H1 (cell line): Measurements from ENCODE around the gene TAC4. TPM values are rescaled to one million over a fixed set of nuclear protein-coding genes. Genes with fewer than 3 reads are reported as not detected.

ENCODE experiments used
- CTCF ChIA-PET: fragments of 300-600 bp; sonication (Branson Sonifier 250); formaldehyde crosslinking; loops from one replicate; lab custom pipeline; 2021; ENCODE audit not compliant: partially characterized antibody; lab: Charles Lee
- POLR2A ChIA-PET: fragments of 300-600 bp; sonication (Branson Sonifier 250); formaldehyde crosslinking; loops from one replicate; lab custom pipeline; 2021; ENCODE audit warnings: inconsistent platforms; ENCODE audit not compliant: partially characterized antibody; lab: Charles Lee
- DNase-seq, 2 experiments: peaks; one replicate each; pipeline versions ENCODE4 v3.0.0 to v3.0.0-alpha.2; 2010 to 2022; ENCODE audit warnings: low spot score in 2 of 2, low read depth in 1 of 2, mixed read lengths in 1 of 2
- FAIRE-seq: peaks from 2 replicates; lab custom pipeline; 2011; peaks lifted over from hg19 to GRCh38; lab: Jason Lieb, UNC
- H2AFZ ChIP-seq: 2 replicates; pipeline ENCODE4 v1.8.1; 2012; ENCODE audit warnings: low read length, inconsistent platforms
- H2AK5ac ChIP-seq: 2 replicates; pipeline ENCODE4 v1.6.1; 2013; ENCODE audit warnings: low read depth, low read length
- H2BK120ac ChIP-seq: replicated peaks from 2 replicates; pipeline ENCODE3; 2013; ENCODE audit warnings: low read depth, low read length, inconsistent platforms
- H2BK12ac ChIP-seq: 2 replicates; pipeline ENCODE4 v1.6.1; 2013; ENCODE audit warnings: low read depth, low read length
- H2BK15ac ChIP-seq: 2 replicates; pipeline ENCODE4 v1.6.1; 2013; ENCODE audit warnings: low read length
- H2BK20ac ChIP-seq: 2 replicates; pipeline ENCODE4 v1.6.1; 2013; ENCODE audit warnings: low read length
- H2BK5ac ChIP-seq: 2 replicates; pipeline ENCODE4 v1.6.1; 2013; ENCODE audit warnings: low read depth, low read length
- H3K14ac ChIP-seq: 2 replicates; pipeline ENCODE4 v1.6.1; 2013; ENCODE audit warnings: inconsistent platforms; ENCODE audit not compliant: insufficient read length
- H3K18ac ChIP-seq: 2 replicates; pipeline ENCODE4 v1.6.1; 2013; ENCODE audit warnings: low read length; ENCODE audit errors: extremely low read depth
- H3K23ac ChIP-seq: 2 replicates; pipeline ENCODE4 v1.6.1; 2013; ENCODE audit warnings: inconsistent platforms; ENCODE audit not compliant: insufficient read length
- H3K23me2 ChIP-seq: 2 replicates; pipeline ENCODE4 v1.6.1; 2013; ENCODE audit warnings: low read depth, low read length
- H3K27ac ChIP-seq: 2 replicates; pipeline ENCODE4 v1.6.1; 2011; ENCODE audit warnings: low read depth, low read length, inconsistent platforms
- H3K27me3 ChIP-seq, 4 experiments: replicated peaks in 1 of 4; 1 replicate in 1 of 4; 2 replicates in 3 of 4; pipeline versions ENCODE4 v1.6.1 to v1.8.1; 2011 to 2013; ENCODE audit warnings: low read length in 3 of 4, mild to moderate bottlenecking in 3 of 4, inconsistent platforms in 2 of 4, mixed read lengths in 2 of 4, moderate library complexity in 1 of 4; ENCODE audit not compliant: control insufficient read depth in 3 of 4, insufficient read depth in 3 of 4; ENCODE audit errors: extremely low read depth in 1 of 4
- H3K36me3 ChIP-seq, 4 experiments: 2 replicates each; pipeline versions ENCODE4 v1.6.1 to v1.8.1; 2011 to 2013; ENCODE audit warnings: mild to moderate bottlenecking in 4 of 4, low read length in 3 of 4, moderate library complexity in 2 of 4, control low read depth in 1 of 4, inconsistent platforms in 1 of 4; ENCODE audit not compliant: insufficient read depth in 4 of 4, control insufficient read depth in 2 of 4
- H3K4ac ChIP-seq: replicated peaks from 2 replicates; pipeline ENCODE3; 2013; ENCODE audit warnings: low read length, low read depth, mixed read lengths, inconsistent platforms; ENCODE audit not compliant: insufficient read length
- H3K4me1 ChIP-seq, 4 experiments: replicated peaks in 1 of 4; 1 replicate in 1 of 4; 2 replicates in 3 of 4; pipeline versions ENCODE4 v1.6.1 to v1.8.1; 2011 to 2013; ENCODE audit warnings: low read length in 3 of 4, inconsistent platforms in 2 of 4, mixed read lengths in 1 of 4; ENCODE audit not compliant: insufficient read depth in 4 of 4, control insufficient read depth in 3 of 4
- H3K4me2 ChIP-seq, 2 experiments: 2 replicates each; pipeline versions ENCODE4 v1.6.1 to v1.8.1; 2011 to 2013; ENCODE audit warnings: low read depth in 2 of 2, low read length in 2 of 2, control low read depth in 1 of 2, inconsistent platforms in 1 of 2, mild to moderate bottlenecking in 1 of 2; ENCODE audit not compliant: insufficient read depth in 1 of 2
- H3K4me3 ChIP-seq, 4 experiments: fragments of 200-600, 300-600 bp in 1 of 4; sonication (generic), shearing (Covaris generic), sonication (Bioruptor Twin) in 1 of 4; 2 replicates each; pipeline versions ENCODE4 v1.5.1 to v1.8.1; 2011 to 2016; ENCODE audit warnings: low read length in 4 of 4, low read depth in 3 of 4, control low read depth in 2 of 4, inconsistent platforms in 2 of 4, mild to moderate bottlenecking in 2 of 4, mixed read lengths in 1 of 4, moderate library complexity in 1 of 4; ENCODE audit not compliant: insufficient read depth in 2 of 4; ENCODE audit errors: extremely low read depth in 1 of 4
- H3K56ac ChIP-seq: replicated peaks from 2 replicates; pipeline ENCODE3; 2013; ENCODE audit warnings: low read depth, mild to moderate bottlenecking, mixed read lengths, low read length, inconsistent platforms; ENCODE audit not compliant: insufficient read length
- H3K79me1 ChIP-seq: 2 replicates; pipeline ENCODE4 v1.6.1; 2013; ENCODE audit warnings: low read depth, low read length, control low read depth
- H3K79me2 ChIP-seq, 2 experiments: 2 replicates each; pipeline versions ENCODE4 v1.6.1 to v1.8.1; 2012 to 2013; ENCODE audit warnings: low read length in 2 of 2, mild to moderate bottlenecking in 2 of 2, inconsistent platforms in 1 of 2; ENCODE audit not compliant: insufficient read depth in 2 of 2, control insufficient read depth in 1 of 2
- H3K9ac ChIP-seq, 4 experiments: replicated peaks in 1 of 4; 1 replicate in 1 of 4; 2 replicates in 3 of 4; pipeline versions ENCODE4 v1.6.1 to v1.8.1; 2011 to 2013; ENCODE audit warnings: low read depth in 3 of 4, low read length in 3 of 4, control low read depth in 2 of 4, mild to moderate bottlenecking in 2 of 4, moderate library complexity in 2 of 4, inconsistent platforms in 1 of 4; ENCODE audit errors: extremely low read depth in 1 of 4
- H3K9me3 ChIP-seq, 2 experiments: 2 replicates each; pipeline versions ENCODE4 v1.6.1 to v1.8.1; 2012 to 2013; ENCODE audit warnings: mild to moderate bottlenecking in 2 of 2, moderate library complexity in 2 of 2, control low read depth in 1 of 2, inconsistent platforms in 1 of 2, low read depth in 1 of 2, low read length in 1 of 2, mixed read lengths in 1 of 2; ENCODE audit not compliant: insufficient read depth in 2 of 2
- H4K20me1 ChIP-seq, 2 experiments: replicated peaks in 1 of 2; 2 replicates each; pipeline versions ENCODE3 to v1.8.1; 2011 to 2013; ENCODE audit warnings: inconsistent platforms in 2 of 2, low read length in 2 of 2, mild to moderate bottlenecking in 1 of 2; ENCODE audit not compliant: insufficient read depth in 2 of 2, control insufficient read depth in 1 of 2
- H4K5ac ChIP-seq: 2 replicates; pipeline ENCODE4 v1.6.1; 2013; ENCODE audit warnings: low read length, low read depth, mixed read lengths, inconsistent platforms; ENCODE audit not compliant: insufficient read length
- H4K8ac ChIP-seq: 2 replicates; pipeline ENCODE4 v1.8.0; 2013; ENCODE audit warnings: mild to moderate bottlenecking, moderate library complexity, low read length, inconsistent platforms; ENCODE audit not compliant: insufficient read depth; ENCODE audit errors: extremely low read depth
- H4K91ac ChIP-seq: replicated peaks from 2 replicates; pipeline ENCODE3; 2013; ENCODE audit warnings: low read length, mixed read lengths, inconsistent platforms; ENCODE audit not compliant: insufficient read length
- EZH2 ChIP-seq: fragments of 200-600 bp; sonication (generic); IDR thresholded peaks from 2 replicates; pipeline ENCODE4 v1.7.1; 2012; ENCODE audit warnings: low read depth, mild to moderate bottlenecking, moderate library complexity, low read length, inconsistent platforms; ENCODE audit not compliant: severe bottlenecking
- JUND ChIP-seq: IDR thresholded peaks from 2 replicates; pipeline ENCODE4 v1.6.1; 2011; ENCODE audit warnings: mild to moderate bottlenecking, improper control_type of control experiment, low read length
- KDM4A ChIP-seq: IDR thresholded peaks from one replicate; pipeline ENCODE4 v1.7.1; 2012; ENCODE audit warnings: low read depth, mild to moderate bottlenecking, moderate library complexity, low read length, inconsistent platforms; ENCODE audit not compliant: severe bottlenecking
- MAX ChIP-seq: IDR thresholded peaks from 2 replicates; pipeline ENCODE4 v1.6.1; 2012; ENCODE audit warnings: inconsistent platforms
- POLR2AphosphoS5 ChIP-seq: IDR thresholded peaks from 2 replicates; pipeline ENCODE4 v1.6.1; 2011; ENCODE audit warnings: low read depth, low read length
- RAD21 ChIP-seq, 2 experiments: IDR thresholded peaks in 1 of 2; conservative IDR thresholded peaks in 1 of 2; 2 replicates each; pipeline ENCODE4 v1.6.1; 2011; ENCODE audit warnings: low read depth in 2 of 2, low read length in 2 of 2, improper control_type of control experiment in 1 of 2, inconsistent platforms in 1 of 2, mild to moderate bottlenecking in 1 of 2, moderate library complexity in 1 of 2
- RNF2 ChIP-seq: fragments of 200-900, 300-1000 bp; sonication (generic); IDR thresholded peaks from 2 replicates; pipeline ENCODE4 v1.7.1; 2016; ENCODE audit warnings: borderline replicate concordance, low read depth, mild to moderate bottlenecking, antibody characterized with exemption, low read length; ENCODE audit not compliant: poor library complexity, severe bottlenecking; ENCODE audit errors: missing control alignments
- TAF7 ChIP-seq: optimal IDR thresholded peaks from 2 replicates; pipeline ENCODE3; 2011; ENCODE audit warnings: low read depth, mild to moderate bottlenecking, inconsistent platforms, low read length, moderate library complexity, borderline replicate concordance
- WGBS, 2 experiments: shearing (Covaris generic) in 1 of 2; methylation state at CpG; one replicate each; pipeline versions ENCODE4 v1.1.6 to v1.1.7; 2013 to 2015; ENCODE audit warnings: low lambda C conversion rate in 2 of 2, mixed read lengths in 2 of 2, inconsistent platforms in 1 of 2, low coverage in 1 of 2, missing lambda C conversion rate in 1 of 2; ENCODE audit not compliant: insufficient replicate concordance in 2 of 2, insufficient coverage in 1 of 2, insufficient read length in 1 of 2; ENCODE audit errors: extremely low coverage in 1 of 2, missing lambda C conversion rate in 1 of 2; 5-methylcytosine and 5-hydroxymethylcytosine counted together
- polyA plus RNA-seq, 7 experiments: library from polyadenylated mRNA; depleted of rRNA in 3 of 7; stranded (reverse) in 5 of 7; unstranded in 2 of 7; fragments of >200 nt in 5 of 7; fragments of 200-250 nt in 2 of 7; gene quantifications; 1 replicate in 5 of 7; 2 replicates in 1 of 7; 4 replicates in 1 of 7; pipeline versions ENCODE4 v1.2.1 to v1.2.3, GENCODE V29; 2011 to 2013; ENCODE audit warnings: missing spikeins in 2 of 7, mixed read lengths in 2 of 7
- total RNA-seq: library from RNA; stranded (reverse); fragmentation: NEBNext Ultra II Directional; extraction: Animal tissue kit (Norgen Biotek cat#: 25700); gene quantifications from 2 replicates; pipeline ENCODE4 v1.2.1, GENCODE V29; 2021
- TF ChIP-seq, protein P1 (sequence below): IDR thresholded peaks from 2 replicates; pipeline ENCODE4 v1.6.1; 2012; ENCODE audit warnings: inconsistent platforms

The TAC4 gene
- total and polyA plus RNA-seq, 2 of the 8 experiments (the other 6 are each of a cell fraction or from before 2014, with no cell fraction given): 0.15 TPM; not detected in 1

DNA sequence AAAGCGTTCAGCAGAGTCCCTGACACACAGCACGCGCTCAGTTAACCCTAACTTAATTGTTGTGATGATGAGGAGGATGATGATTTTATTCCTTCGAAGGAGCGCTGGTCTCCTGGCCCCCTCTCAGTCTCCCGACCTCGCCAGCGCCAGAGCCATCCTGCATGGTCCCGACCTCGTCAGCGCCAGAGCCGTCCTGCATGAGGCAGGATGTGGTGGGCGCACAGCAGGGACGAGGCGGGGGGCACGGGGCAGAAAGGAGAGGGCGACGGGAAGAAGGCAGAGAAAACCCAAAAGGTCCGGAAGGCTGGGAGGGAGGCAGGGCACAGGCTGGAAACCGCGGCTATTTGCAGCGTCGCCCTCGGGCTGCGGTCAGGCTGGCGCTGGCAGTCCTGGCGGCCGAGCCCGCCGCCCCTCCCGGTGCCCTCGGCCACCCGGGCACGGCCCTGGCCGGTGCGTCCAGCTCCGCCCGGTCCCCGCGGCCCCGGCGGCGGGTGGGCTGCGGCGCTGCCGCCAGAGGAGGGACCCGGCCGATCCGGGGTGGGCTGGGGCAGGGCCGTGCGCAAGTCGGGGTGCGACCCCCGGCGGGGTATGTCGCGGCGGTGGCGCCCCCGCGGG is 3.0 kb upstream of the TAC4 start:
- Histone ChIP-seq H2BK5ac (no peak overlapping the region), H3K27me3 (peaks cover 1 to 23% (median 12%) of the 10 kb centered on the region in 4 experiments; a peak in 6 of 7 replicates), H3K14ac (no peak overlapping the region), H2BK20ac (no peak overlapping the region), H2BK15ac (no peak overlapping the region), H4K20me1 (peaks cover 3 to 7% of the 10 kb centered on the region in 2 experiments), H2BK120ac (no peak overlapping the region), H3K4me3 (peak overlapping the region; percentile 35 to 65 (median 51)), H2BK12ac (0 out of 2 replicates have a peak overlapping the region, but pooled peaks have one; percentile 39), H3K79me2 (no peaks in the 10 kb centered on the region), H2AFZ (no peak overlapping the region), H3K23ac (no peak overlapping the region), H3K18ac (no peak overlapping the region; the same call in 1 of the 2 replicates), H4K5ac (no peak overlapping the region), H3K4me2 (peak overlapping the region; percentile 89 to 97), H3K79me1 (no peaks in the 10 kb centered on the region), H3K27ac (no peak overlapping the region), H3K4me1 (peaks cover 3 to 10% (median 3%) of the 10 kb centered on the region in 4 experiments; a peak in 6 of 7 replicates), H3K23me2 (peaks cover 8% of the 10 kb centered on the region; the same call in 1 of the 2 replicates), H4K91ac (no peak overlapping the region), H2AK5ac (no peak overlapping the region), H3K9ac (peak overlapping the region in 1 of 4 experiments; percentile 27; a peak in 1 of 7 replicates), H3K36me3 (no peaks in the 10 kb centered on the region; a peak in 1 of 8 replicates), H4K8ac (peak overlapping the region; percentile 84; the same call in 1 of the 2 replicates), H3K9me3 (no peaks in the 10 kb centered on the region), H3K56ac (no peak overlapping the region), H3K4ac (no peak overlapping the region)
- DNase-seq: peak in 1 of 2 experiments; percentile 60
- 6% methylated on average over 30 of the region's 61 CpGs; no CpG with 5 or more reads in 1 of the 2 experiments for WGBS, 2 experiments
- FAIRE-seq: no peak
- ChIA-PET POLR2A (interaction anchor here (0.6 to 2.2 kb wide), 7 partner anchors 12 to 174 kb away, joined by 3 to 6 read pairs (median 4); no protein-coding TSS in a partner anchor), CTCF (interaction anchor here (0.7 to 26.5 kb wide), 14 partner anchors 10 to 283 kb away, joined by 3 to 547 read pairs (median 4); partner anchors contain the start of genes DLX3 and SLC35B1)
- TF ChIP-seq KDM4A (peak; percentile 19), MAX (peak; percentile 68; the same call in 1 of the 2 replicates), JUND (no peak), RNF2 (peak; percentile 22), POLR2AphosphoS5 (0 out of 2 replicates have a peak, but pooled peaks have one; percentile 37), TAF7 (no peak), RAD21 (IDR thresholded peaks at IDR 0.05 in 1 of 2, conservative IDR thresholded peaks at IDR 0.05 in 1 of 2; ENCODE audit: low read depth in 2 of 2, low read length in 2 of 2) (no peak), EZH2 (peak; percentile 47)
- TF ChIP-seq, protein P1, sequence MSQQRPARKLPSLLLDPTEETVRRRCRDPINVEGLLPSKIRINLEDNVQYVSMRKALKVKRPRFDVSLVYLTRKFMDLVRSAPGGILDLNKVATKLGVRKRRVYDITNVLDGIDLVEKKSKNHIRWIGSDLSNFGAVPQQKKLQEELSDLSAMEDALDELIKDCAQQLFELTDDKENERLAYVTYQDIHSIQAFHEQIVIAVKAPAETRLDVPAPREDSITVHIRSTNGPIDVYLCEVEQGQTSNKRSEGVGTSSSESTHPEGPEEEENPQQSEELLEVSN: peak; percentile 66
